Thoracic aorta (tissue), 2 donors: ENCODE results near the gene EXOC4. TPM values are rescaled to one million over a fixed set of nuclear protein-coding genes. Genes with fewer than 3 reads are reported as not detected.

Source experiments
- ATAC-seq: fragments of 150-250 bp; one replicate; pipeline ENCODE4 v1.8.0; 2017; ENCODE audit warnings: low read depth; ENCODE audit not compliant: insufficient number of reproducible peaks, low FRiP score
- DNase-seq: peaks from one replicate; pipeline ENCODE4 v3.0.0-alpha.2; 2020; ENCODE audit warnings: low spot score
- H3K27ac ChIP-seq, 2 donors: fragments of 200-600 bp; sonication (generic); 1 replicate in 1 of 2; 2 replicates in 1 of 2; pipeline ENCODE4 v1.5.1; 2016; ENCODE audit warnings: mild to moderate bottlenecking in 2 of 2, moderate library complexity in 2 of 2
- H3K27me3 ChIP-seq: fragments of 200-600 bp; sonication (generic); replicated peaks from 2 replicates; pipeline ENCODE4 v1.6.0; 2016; ENCODE audit warnings: mild to moderate bottlenecking; ENCODE audit not compliant: insufficient read depth
- H3K36me3 ChIP-seq: fragments of 200-600 bp; sonication (generic); one replicate; pipeline ENCODE4 v1.5.1; 2016
- H3K4me1 ChIP-seq, 2 donors: fragments of 200-600 bp; sonication (generic); 1 replicate in 1 of 2; 2 replicates in 1 of 2; pipeline versions ENCODE4 v1.5.1 to v1.6.0; 2016; ENCODE audit warnings: low read depth in 2 of 2, mild to moderate bottlenecking in 1 of 2; ENCODE audit not compliant: control insufficient read depth in 1 of 2
- H3K4me3 ChIP-seq: fragments of 200-600 bp; sonication (generic); 2 replicates; pipeline ENCODE4 v1.5.1; 2016; ENCODE audit warnings: mild to moderate bottlenecking
- H3K9me3 ChIP-seq: fragments of 200-600 bp; sonication (generic); 2 replicates; pipeline ENCODE4 v1.5.1; 2016
- CTCF ChIP-seq: fragments of 200-600 bp; sonication (generic); IDR thresholded peaks from one replicate; pipeline ENCODE4 v1.5.1; 2019; ENCODE audit warnings: antibody characterized with exemption
- total RNA-seq, 2 donors: library from RNA; depleted of rRNA; stranded (reverse); fragments of >200 nt; gene quantifications; one replicate each; pipeline versions ENCODE4 v1.1.0 to v1.2.3, GENCODE V29; 2016

Gene EXOC4
- total RNA-seq, 2 donors from 2014 or later, result 65.3 to 72.8 TPM

- Histone ChIP-seq H3K27me3 (no peaks in the 10 kb centered on the region), H3K4me1 (no peaks in the 10 kb centered on the region), H3K27ac (no peak overlapping the region), H3K4me3 (no peak overlapping the region), H3K36me3 (no peaks in the 10 kb centered on the region), H3K9me3 (no peaks in the 10 kb centered on the region)
- no peak for DNase-seq
- no peak for ATAC-seq
- no peak for TF ChIP-seq CTCF
Measured at GRCh38 chr7:133593561-133593960, 340.7 kb downstream of the EXOC4 start.

GRCh38 chr7:133601617-133602016 is 348.7 kb downstream of the EXOC4 start:
- H3K36me3 ChIP-seq, result no peaks in the 10 kb centered on the region
- DNase-seq, result no peak

GRCh38 chr7:133602291-133602690 is 349.4 kb downstream of the EXOC4 start:
- H3K4me3 ChIP-seq, result no peak overlapping the region
- H3K9me3 ChIP-seq, result no peaks in the 10 kb centered on the region
- no peaks in the 10 kb centered on the region for H3K36me3 ChIP-seq
- H3K27ac ChIP-seq, result no peak overlapping the region
- TF ChIP-seq CTCF, result no peak
- H3K27me3 ChIP-seq, result no peaks in the 10 kb centered on the region
- DNase-seq, result no peak
- H3K4me1 ChIP-seq, result peaks cover 4 to 10% of the 10 kb centered on the region in 2 donors
- no peak for ATAC-seq

More at GRCh38 chr7:133601617-133602016, 348.7 kb downstream of the EXOC4 start:
- H3K27me3 ChIP-seq, result no peaks in the 10 kb centered on the region
- no peak overlapping the region for H3K4me3 ChIP-seq
- no peak for TF ChIP-seq CTCF
- H3K9me3 ChIP-seq, result no peaks in the 10 kb centered on the region
- peaks cover 4 to 10% of the 10 kb centered on the region in 2 donors for H3K4me1 ChIP-seq
- ATAC-seq, result no peak
- no peak overlapping the region for H3K27ac ChIP-seq

- H3K4me1 ChIP-seq, result peaks cover 0 to 4% of the 10 kb centered on the region in 2 donors
- no peak overlapping the region for H3K27ac ChIP-seq
- H3K36me3 ChIP-seq, result no peaks in the 10 kb centered on the region
- no peaks in the 10 kb centered on the region for H3K9me3 ChIP-seq
- no peak for TF ChIP-seq CTCF
- ATAC-seq (no peak), DNase-seq (no peak)
- no peaks in the 10 kb centered on the region for H3K27me3 ChIP-seq
- H3K4me3 ChIP-seq, result no peak overlapping the region
Measured at GRCh38 chr7:133606991-133607390, 354.1 kb downstream of the EXOC4 start.

- Histone ChIP-seq H3K4me3 (no peak overlapping the region), H3K9me3 (no peaks in the 10 kb centered on the region), H3K36me3 (no peaks in the 10 kb centered on the region), H3K4me1 (no peaks in the 10 kb centered on the region), H3K27me3 (no peaks in the 10 kb centered on the region), H3K27ac (no peak overlapping the region)
- TF ChIP-seq CTCF, result no peak
- no peak for DNase-seq
- no peak for ATAC-seq
Measured at GRCh38 chr7:133609806-133610205, 356.9 kb downstream of the EXOC4 start.
